SH-SY5Y (cell line): ENCODE data around the gene NKD2.

Experiments
- GATA2 ChIP-seq: IDR thresholded peaks from 2 replicates; pipeline ENCODE4 v1.6.1; 2011; ENCODE audit warnings: mild to moderate bottlenecking, low read depth, low read length
- GATA3 ChIP-seq: IDR thresholded peaks from 2 replicates; pipeline ENCODE4 v1.6.1; 2011; ENCODE audit warnings: low read depth, mild to moderate bottlenecking, low read length, moderate library complexity

NKD2 gene

DNA sequence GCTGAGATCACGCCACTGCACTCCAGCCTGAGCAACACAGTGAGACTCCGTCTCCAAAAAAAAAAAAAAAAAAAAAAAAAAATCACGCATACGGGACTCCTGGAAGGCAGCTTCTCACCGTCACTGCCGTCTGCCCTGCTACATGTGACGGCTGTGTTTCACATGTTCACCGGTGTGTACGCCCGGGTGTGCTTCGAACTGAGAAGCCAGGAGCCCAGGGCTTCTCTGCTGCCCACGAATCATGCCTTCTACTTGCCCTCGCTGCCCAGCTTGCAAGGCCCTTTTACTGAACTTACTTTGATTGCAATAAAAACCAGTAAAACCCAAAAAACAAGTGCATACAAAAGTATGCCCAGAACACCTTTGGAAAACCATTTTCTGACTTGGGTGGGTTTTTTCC, 5.8 kb upstream of the NKD2 start:
- TF ChIP-seq GATA3, result no peak
- no peak for TF ChIP-seq GATA2

DNA sequence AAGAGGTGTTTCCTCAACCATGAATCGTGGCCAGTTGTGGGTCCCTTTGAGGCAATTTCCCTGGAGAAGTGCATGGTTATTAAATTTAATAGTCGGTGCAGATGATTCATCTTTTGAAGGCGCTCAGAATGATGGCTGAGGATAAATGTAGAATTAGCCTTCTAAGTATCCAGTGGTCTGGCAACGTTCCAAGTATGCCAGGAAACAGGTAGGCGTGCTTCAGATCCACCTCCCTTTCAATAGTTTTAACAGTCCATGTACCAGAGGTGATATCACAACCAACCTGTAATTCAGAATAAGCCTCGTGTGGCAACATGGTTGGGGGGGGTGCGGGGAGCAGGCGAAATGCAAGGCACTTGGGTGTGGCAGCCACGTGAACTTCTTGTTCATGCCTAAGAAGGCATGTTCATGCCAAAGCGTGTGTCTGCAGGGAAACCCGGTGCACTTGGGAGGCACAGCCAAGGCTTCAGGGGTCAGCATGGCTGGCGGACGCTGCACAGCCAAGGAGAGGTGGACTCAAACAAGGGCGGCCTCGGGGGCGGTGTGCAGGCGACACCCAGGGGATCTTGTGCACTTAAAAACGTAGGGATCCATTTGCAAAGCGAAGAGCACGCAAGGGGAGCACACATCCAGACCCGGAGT, 5.2 kb upstream of the NKD2 start:
- TF ChIP-seq GATA2 (no peak), GATA3 (no peak)

DNA sequence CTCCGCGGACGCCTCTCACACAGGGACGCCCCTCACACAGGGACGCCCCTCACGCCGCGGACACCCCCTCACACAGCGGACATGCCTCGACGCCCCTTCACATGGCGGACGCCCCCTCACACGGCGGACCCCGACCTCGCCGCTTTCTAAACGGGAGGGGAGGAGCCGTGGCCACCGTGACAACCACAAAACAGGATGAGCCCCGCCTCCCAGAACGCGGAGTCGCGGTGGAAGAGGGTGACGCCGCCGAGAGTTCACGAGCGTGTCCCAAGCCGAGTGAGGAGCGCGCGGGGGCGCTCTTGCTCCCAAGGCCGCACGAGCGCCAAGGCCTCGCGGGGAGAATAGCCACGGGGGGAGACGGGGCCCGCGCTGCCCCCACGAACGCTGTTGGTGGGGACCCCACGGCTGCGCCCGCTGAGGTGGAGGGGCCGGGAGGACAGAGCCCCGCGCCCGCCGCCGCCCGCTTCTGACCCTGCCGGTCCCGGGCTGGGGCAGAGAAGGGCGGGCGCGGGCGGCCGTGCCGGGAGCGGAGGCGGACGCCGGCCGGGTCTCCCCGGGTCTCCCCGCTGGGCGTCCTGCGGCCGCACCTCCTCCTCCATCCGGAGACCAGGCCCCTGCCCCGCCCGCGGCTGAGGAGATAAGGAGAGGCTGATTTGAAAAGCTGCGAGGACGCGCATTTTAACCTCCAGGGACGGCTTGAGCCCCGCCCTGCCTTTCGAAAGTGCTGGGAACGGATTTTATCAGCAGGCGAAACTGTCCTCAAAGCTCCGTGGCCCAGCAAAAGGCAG, 3.9 kb upstream of the NKD2 start:
- no peak for TF ChIP-seq GATA3

DNA sequence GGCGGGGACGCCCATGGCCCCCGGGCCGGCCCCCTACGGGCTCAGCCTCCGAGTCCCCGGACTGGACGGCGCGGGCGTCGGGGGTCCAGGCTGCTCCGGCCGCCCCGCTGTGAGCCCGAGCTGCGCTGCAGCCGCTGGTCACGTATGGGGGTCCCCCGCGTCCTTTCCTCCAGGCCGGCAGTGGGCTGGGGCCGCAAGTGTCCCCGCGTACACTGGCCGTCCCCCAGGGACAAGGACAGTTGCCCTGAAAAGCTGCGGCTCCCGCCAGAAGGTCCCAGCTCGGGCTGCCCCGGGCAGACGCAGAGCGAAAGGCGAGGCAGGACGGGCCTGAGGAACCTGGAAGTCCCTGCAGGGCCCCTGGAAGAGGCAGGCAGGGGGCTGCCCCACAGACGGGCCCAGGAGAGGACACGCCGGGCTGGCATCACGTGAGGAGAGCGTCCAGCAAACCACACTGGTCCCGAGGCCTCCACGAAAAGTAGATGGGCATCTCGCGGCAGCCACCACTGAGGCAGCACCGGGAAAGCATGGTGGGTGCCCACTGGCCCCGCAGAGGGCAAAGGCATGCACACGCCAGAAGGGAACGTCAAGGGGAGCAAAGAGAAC, 3.3 kb upstream of the NKD2 start:
- no peak for TF ChIP-seq GATA3
- TF ChIP-seq GATA2, result no peak

DNA sequence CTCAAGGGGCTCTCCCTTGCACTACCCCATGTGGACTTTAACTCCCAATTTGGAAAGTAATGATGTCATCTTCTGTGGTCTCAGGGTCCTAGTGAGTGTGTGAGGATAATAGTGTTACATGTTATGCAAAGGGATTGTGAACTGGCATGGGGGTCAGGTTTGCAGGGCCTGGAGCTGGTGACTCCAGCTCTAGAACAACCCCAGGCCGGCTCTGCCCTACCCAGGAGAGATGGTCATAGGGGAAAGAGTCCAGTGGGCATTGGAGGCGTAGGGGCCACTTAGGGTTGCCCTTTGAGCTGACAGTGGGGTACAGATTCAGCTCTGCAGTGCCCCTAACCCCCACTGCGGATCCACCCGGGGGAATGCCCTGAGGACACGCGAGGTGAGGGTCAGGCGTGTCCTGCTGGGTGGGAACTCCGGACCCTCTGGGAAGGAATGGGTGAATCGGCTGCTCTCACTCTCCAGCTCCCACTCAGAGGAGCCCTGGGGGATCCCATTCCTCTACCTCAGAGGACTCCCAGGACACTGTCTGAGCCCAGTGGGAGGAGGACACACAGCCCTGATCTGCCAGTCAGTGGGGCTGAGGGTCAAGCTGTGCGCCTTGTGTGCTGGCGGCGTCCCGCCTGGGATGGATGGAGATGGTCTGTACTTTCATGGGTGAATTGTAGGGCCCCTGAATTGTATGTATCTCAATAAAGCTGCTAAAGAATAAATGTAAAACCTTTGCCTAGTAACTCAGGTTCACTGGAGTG, 2.5 kb upstream of the NKD2 start:
- no peak for TF ChIP-seq GATA2
- TF ChIP-seq GATA3, result no peak

DNA sequence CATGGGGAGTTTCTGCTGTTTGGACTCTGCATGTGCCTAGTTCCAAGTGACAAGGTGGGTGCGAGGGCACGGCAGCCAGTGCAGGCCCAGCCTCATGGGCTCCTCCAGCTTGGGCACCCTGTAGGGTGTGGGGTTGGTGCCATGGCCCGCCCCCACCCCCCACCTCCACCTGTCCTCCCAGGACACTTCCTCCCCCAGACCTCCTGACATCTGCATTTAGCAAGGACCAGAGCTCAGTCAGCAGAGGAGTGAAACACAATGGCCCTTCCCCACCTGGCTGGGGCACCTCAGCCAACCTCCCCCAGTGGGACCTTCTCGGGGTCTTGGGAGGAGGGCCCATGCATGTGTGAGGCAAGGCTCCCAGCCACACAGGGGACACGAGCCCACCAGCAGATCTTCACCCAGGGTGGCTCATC, 1.9 kb upstream of the NKD2 start:
- TF ChIP-seq GATA2 (no peak), GATA3 (no peak)

DNA sequence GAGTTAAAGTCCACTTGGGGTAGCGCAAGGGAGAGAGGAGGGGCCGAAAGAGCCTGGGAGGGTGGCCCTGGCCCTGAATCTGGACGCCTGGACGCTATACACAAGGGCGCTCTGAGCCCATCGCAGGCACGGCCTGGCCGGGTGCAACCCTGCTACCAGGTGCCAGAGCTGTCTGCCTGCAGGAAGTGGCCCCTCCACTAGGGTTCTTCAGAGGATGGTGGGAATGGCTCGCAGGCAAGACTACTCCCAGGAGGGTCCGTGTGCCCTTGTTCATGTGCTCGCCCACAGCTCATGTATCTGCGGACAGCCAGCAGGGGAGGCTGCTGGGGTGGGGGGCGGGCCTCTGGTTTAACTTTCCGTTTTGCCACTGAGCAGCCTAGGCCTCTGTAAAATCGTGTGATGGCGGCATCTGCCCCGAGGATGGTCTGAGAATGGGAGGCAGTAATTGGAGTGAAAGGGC, 1.4 kb upstream of the NKD2 start:
- no peak for TF ChIP-seq GATA2

DNA sequence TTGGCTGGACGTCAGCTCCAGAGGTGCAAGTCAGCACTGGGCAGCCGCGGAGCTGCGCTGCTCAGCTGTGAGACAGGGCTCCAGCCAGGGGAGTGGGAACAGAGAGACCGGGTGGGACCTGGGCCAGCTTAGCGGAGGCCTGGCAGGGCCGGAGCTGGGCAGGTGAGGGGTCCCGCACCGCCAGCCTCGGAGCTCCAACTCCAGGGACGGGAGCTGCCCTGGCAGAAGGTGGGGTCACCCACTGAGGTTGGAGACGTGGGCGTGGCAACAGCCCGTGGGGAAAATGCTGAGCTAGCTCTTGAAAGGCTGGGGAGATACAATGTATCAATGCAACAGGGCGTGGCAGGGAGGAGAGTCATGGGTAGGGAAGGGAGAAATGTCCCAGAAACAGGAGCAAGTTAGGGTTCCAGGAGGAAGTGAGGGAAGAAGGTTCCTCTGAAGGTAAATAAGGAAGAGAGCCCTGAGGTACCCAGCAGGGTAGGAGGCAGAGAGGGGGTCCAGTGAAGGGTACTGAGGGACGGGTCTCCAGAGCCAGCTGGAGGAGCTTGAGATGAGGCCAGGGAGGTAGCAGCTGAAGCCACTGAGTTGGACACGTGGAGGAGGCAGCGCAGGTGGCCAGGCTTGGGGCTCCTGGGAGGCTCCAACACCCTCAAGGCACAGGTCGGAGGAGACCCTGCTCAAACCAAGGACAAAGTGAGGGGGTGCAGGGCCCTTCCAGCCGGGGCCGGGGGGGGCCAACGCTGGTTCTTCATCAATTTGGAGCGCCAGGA, 736 bp upstream of the NKD2 start:
- no peak for TF ChIP-seq GATA2

DNA sequence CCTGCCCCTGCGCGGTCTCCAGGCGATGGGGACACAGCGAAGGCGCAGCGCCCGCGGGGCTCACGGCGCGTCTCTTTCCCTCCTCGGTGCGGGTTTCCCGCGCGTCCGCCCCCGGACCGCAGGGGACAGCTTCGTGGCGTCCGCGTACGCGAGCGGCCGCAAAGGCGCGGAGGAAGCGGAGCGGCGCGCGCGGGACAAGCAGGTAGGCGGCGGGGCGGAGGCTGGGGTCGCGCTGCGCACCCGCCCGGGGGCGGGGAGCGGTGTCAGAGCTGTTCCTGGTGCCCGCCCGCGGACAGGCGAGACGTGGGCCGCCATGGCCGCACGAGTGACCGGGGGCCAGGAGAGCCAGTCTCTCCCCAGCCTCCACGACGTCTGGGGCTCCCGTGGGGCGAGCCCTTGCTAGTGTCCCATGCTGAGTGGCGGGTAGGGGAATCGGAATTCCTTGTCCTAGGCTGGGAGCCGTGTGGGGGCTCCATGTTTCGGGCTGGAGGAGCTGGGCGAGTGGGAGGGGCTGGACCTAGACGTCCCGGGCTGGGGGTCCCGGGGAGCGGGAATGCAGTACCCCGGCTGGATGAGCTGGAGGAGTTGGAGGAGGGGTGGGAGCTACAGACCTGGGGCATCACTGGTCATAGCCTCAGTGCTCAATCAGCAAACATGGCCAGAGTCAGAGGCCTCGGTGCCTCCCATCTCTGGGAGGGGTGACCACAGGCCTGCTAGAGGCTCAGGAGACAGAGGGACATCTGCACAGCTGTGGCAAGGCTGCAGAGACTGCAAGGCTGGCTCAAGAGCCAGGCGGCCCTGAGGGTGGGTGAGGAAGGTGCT, 968 bp downstream of the NKD2 start:
- no peak for TF ChIP-seq GATA3
- TF ChIP-seq GATA2, result no peak

DNA sequence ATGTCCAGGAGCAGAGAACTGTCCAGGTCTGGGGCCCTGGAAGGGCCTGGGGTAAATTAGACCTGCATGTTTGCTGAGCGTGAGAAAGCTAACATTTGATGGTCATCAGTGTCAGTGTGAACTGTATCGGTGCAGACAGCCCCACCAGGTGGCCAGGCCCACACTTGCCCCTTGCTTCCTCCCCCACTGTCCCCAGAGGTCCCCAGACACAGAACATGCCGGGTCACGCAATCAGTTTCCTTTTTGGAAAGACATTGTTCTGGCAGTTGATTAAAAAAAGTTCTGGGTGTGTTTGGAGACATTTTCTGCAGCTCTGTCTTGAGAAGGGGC, 1.5 kb downstream of the NKD2 start:
- TF ChIP-seq GATA3 (no peak), GATA2 (no peak)

DNA sequence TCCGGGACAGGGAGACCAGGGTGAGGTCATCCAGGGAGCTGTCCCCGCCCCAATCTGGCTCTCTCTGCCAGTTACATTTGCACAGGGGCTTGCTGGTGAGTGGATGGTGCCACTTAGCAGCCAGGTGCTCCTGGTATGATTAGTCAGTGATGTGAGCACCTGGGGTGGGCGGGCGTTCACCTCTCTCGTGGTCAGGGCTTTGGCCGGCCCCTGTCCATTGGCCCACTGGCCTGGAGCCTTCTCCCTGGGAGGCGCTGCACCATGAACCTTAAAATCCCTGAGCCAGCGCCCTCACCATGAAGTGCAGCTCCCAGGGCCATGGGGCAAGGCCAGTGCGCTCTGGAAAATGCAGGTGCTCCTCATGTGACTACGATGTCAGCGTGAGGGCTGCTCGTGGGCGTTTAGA, 2.0 kb downstream of the NKD2 start:
- no peak for TF ChIP-seq GATA3
- TF ChIP-seq GATA2, result no peak

DNA sequence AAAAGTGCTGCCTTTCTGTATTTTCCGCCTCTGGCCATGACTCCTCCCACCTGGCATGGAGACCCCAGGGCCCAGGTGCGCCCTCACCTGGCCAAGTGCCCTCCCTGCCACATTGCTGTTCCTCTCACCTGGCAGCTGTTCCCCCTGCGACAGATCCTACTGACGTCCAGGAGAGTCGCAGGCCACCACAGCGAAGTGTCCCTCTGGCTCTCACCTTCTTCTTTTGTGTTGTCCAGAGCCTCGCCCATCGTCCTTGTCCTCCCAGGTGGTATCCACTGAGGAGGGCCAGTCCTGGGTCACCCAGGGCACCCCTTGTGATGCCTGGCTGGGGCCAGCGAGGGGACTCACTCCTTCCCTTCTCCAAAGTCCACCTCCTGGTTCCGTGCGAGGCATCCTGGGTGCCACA, 2.6 kb downstream of the NKD2 start:
- no peak for TF ChIP-seq GATA3
- TF ChIP-seq GATA2, result no peak

DNA sequence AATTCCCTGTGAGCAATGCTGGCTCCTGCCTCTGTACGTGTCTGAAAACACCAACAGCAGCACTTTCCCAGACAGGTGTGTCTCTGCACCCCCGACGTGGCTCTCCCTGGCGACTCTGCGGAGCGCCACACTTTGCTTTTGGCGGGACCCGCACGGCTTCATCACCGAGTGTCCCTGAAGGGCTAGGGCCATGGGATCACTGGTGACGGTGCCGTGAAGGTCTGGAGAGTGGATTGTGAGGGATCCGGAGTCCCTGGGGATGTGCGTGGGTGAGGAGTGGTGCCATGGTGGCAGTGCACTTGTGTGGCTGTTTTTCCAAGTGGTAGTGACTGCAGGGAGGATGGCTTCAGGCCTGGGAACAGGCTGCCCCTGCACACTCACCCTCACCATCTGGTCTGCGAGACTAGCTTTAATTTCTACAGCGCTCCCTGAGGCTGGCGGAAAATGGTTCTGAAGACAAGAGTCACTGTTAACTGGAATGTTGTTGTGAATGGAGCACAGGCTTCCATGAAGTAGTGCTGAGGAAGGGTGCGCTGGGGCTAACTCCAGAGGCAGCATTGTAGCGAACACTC, 3.2 kb downstream of the NKD2 start:
- TF ChIP-seq GATA3 (no peak), GATA2 (no peak)
